Measurements from ENCODE around the gene MAGI2.

MAGI2 gene

GRCh38 chr7:78489476-78490240 lies 963.8 kb downstream of the MAGI2 start:
- no peak for DNase-seq (ENCODE audit: low read depth in 2 of 2)

- DNase-seq (ENCODE audit: low read depth in 2 of 2): no peak
Measured at GRCh38 chr7:78487464-78487863, 966.0 kb downstream of the MAGI2 start.

DNA sequence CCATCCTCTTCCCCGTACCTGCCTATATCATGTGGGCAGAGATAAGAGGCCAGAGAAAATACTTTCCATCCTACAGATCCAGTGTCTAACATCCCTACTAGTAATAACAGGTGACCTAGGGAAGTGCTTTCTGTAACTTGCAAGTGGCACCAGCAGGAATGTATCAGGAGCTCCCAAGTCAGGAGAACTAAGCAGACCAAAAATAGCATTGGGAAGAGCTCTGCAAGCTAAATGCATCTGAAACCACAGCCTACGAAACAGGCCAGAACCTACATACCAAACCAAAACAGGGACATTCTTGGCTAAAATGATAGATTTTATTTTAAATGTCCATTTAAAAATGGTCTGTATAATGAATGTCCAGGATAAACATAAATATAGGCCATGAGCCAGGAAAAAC lies 974.1 kb downstream of the MAGI2 start:
- no peak for DNase-seq (ENCODE audit: low read depth in 2 of 2)

DNA sequence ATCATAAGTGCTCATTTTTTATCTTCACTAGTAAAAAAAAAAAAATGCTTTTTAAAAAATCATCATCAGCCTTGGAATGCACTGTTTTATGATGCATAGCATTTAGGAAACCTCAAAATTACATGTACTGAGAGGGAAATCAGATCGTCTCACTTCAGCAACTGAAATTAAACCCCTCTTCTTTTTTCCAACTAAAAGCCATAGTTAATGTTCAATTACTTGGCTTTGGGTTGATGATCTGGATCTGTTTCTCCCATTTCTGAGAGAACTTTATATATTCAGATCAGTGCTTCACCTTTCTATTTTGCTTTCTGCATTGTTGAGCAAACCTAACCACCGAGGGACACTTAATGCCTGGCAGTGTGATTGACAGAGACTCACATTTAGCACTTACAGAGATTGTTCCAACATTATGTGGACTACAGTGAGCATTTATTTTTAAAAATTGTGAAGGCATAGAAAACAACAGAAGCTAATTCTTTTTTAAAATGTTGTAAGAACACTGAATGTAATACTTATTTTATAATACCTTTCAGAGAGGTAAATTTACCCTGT lies 976.5 kb downstream of the MAGI2 start:
- DNase-seq (ENCODE audit: low read depth in 2 of 2): no peak

DNA sequence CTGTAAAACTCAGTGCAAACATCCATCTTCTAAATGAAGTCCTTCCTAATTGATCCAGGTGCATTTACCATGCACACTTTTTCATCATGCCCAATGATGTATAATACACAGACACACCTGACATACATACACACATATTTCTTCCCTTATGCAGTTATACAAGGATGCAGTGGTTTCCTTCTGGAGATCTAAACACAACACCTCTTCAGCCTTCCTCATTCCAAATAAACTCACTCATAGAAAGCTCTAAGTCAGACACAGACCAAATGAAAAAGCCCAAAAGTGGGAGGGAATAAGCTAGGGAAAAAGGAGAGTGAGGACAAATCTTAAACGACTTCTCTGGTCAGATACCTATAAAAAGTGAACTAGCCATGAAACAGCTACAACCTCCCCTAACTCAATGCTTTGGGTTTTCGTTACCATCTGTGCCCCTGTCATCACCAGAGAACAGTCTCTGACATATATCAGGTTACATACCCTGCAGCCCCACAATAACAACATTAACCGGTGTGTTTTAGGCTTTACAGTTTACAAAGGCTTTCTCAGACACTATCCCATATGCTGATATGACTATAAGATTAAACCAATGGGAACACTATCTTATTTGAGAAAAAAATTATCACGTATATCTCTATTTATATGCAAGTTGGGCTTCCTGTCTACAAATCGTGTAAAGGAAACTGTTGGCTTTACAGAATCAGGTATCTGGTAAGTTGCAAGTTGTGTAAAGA lies 979.7 kb downstream of the MAGI2 start:
- DNase-seq (ENCODE audit: low read depth in 2 of 2): no peak

GRCh38 chr7:78473021-78473420 lies 980.4 kb downstream of the MAGI2 start:
- DNase-seq (ENCODE audit: low read depth in 2 of 2): peak; percentile 38 to 48

- DNase-seq (ENCODE audit: low read depth in 2 of 2): peak; percentile 57 to 58
Measured at GRCh38 chr7:78472519-78472918, 980.9 kb downstream of the MAGI2 start.

DNA sequence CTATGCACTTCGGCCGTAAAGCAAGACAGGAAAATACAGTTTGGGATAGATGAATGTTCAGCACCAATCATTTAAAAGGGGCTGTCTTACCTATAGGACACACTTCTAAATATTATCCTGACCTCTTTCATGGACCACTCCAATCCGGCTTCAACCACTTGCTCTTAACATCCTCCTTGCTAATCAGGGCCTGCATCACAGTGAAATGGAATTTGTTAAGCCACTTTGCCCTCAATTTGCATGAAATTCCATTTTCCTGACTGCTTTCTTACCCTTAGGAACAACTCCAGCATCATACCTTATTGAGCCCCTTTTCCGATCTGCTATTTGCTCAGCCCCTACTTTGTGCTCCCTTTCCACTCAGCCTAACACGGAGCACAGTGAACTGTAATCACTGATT lies 987.6 kb downstream of the MAGI2 start:
- no peak for DNase-seq (ENCODE audit: low read depth in 2 of 2)

DNA sequence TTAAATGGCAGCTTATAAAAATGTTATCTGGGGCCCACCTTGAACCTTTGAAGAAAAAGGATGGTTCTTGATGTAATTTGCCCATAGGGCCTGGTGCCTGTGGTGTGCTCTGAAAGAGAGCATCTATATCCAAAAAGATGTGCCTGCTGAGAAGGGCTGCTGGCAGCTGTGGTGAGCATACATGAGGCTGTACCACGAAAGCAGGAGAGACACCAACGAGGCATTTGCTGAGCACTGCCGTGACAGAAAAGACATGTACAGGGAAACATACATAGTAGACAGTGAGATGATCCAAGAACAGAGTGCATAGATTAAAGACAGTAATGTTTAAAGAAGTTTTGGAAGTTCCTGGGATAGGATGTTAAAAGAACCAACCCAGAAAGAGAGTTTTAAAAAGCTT lies 990.4 kb downstream of the MAGI2 start:
- DNase-seq (ENCODE audit: low read depth in 2 of 2): no peak

GRCh38 chr7:78450706-78451105 lies 1002.8 kb downstream of the MAGI2 start:
- no peak for DNase-seq (ENCODE audit: low read depth in 2 of 2)

- DNase-seq (ENCODE audit: low read depth in 2 of 2): no peak
Measured at GRCh38 chr7:78448911-78449310, 1004.6 kb downstream of the MAGI2 start.

DNA sequence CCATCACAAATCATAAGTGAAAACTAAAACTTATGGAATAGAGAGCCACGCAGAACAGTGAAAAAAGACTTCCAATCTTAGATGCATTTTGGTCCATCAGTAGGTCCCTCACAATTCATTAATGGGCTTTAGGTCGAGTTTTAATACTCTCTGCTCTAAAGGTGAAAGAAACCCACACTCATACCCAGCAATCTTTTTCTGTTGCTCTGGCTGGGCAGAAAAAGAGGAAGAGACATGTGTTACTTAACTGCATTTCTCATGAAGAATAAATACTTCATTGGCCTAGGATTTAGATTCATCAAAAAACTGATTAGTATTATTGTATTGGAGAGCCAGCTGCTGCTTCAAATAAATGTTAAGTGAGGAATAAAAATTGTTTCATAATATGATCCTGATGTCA lies 1009.2 kb downstream of the MAGI2 start:
- DNase-seq (ENCODE audit: low read depth in 2 of 2): no peak

GRCh38 chr7:78443811-78444210 lies 1009.7 kb downstream of the MAGI2 start:
- no peak for DNase-seq (ENCODE audit: low read depth in 2 of 2)

DNA sequence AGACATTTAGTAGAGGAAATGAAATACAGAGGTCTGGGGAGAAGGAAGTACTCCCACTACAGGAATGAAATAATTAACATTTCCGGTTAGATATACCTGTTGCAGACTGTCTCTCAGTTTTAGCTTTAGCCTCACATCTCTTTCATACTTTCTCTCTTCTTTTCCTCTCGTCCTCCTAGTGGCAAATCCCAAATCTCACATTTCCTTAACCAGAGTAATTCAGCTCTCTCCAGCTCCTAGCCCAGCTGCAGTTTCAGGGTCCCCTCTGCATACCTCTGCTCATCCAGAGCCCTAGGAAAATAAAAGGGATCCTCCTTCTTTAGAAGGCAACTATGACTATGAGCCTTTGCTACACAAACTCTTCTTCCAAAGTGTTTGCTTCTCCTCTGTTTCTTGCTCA lies 1011.7 kb downstream of the MAGI2 start:
- DNase-seq (ENCODE audit: low read depth in 2 of 2): no peak

DNA sequence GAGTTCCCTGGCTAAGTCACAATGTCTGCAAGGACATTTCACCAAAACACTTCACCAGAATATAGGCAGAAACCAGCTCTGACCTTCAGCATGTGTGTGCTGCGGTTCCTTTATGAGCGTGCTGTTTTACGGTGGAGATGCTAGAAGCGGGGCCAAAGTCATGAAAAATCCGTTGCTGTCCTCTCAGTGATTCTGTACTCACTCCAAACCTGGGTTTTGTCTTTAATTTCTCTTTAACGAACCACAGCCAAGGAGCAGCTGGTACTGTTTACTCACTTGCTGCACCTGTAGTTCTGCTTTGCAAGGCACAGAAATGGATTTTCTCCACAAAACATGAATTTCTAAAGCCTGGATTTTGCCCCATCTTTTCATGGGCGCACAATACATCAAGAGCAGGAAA lies 1015.0 kb downstream of the MAGI2 start:
- no peak for DNase-seq (ENCODE audit: low read depth in 2 of 2)

- DNase-seq (ENCODE audit: low read depth in 2 of 2): peak; percentile 17 to 26
Measured at GRCh38 chr7:78437118-78437517, 1016.3 kb downstream of the MAGI2 start.

DNA sequence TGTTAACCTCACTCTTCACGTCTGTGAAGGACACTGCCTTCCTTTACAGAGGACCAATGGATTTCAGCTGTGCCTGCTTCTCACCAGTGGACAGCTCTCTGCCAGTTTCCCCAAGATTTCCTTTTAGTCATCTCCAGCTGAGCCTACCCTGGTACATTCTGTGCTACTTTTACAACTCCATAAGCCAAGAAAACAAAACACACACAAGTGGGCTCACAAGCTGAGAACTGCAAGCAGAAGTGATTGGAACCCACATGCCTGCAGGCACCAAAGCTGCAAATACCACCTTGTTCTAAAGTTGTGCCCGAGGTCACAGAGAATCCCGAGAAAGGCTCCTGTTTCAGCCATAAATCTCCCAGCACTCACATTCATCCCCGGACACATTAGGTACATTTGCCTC lies 1018.1 kb downstream of the MAGI2 start:
- no peak for DNase-seq (ENCODE audit: low read depth in 2 of 2)

GRCh38 chr7:78434281-78434680 lies 1019.2 kb downstream of the MAGI2 start:
- DNase-seq (ENCODE audit: low read depth in 2 of 2): no peak

GRCh38 chr7:78433421-78433820 lies 1020.0 kb downstream of the MAGI2 start:
- DNase-seq (ENCODE audit: low read depth in 2 of 2): no peak

- no peak for DNase-seq (ENCODE audit: low read depth in 2 of 2)
Measured at GRCh38 chr7:78429878-78430277, 1023.6 kb downstream of the MAGI2 start.

DNA sequence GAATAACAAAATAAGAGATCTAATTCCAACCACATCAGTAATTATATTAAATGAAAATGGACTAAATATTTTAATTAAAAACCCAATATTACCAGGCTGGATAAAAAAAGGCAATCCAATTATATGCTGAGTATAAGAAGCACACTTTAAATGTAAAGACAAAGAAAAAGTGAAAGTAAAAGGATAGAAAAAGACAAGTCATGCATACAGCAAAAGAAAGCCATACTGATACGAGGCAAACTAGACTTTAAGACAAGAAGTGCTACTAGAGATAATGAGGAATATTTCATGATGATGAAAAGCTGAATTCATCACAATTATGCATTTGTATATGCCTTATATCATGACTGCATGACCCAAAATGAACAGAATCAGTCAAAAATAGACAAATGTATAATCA lies 1026.3 kb downstream of the MAGI2 start:
- no peak for DNase-seq (ENCODE audit: low read depth in 2 of 2)

- DNase-seq (ENCODE audit: low read depth in 2 of 2): no peak
Measured at GRCh38 chr7:78420001-78420400, 1033.5 kb downstream of the MAGI2 start.

Data from fibroblast of skin of left biceps (primary cell).